Activated CD8-positive, alpha-beta memory T cell treated with anti-CD3 and anti-CD28 coated beads for 36 hours (primary cell): ENCODE measurements around the gene SLC23A2. TPM values are rescaled to one million over a fixed set of nuclear protein-coding genes. Genes with fewer than 3 reads are reported as not detected.

Experiments
- CTCF ChIA-PET: fragments of 350-600 bp; sonication (Branson Sonifier 250); formaldehyde crosslinking; loops from one replicate; lab custom pipeline; 2021; ENCODE audit warnings: antibody characterized with exemption; lab: Charles Lee
- POLR2A ChIA-PET: fragments of 350-600 bp; sonication (Branson Sonifier 250); formaldehyde crosslinking; loops from one replicate; lab custom pipeline; 2021; ENCODE audit warnings: antibody characterized with exemption; lab: Charles Lee
- total RNA-seq, 2 experiments: library from RNA; stranded (reverse); gene quantifications; one replicate each; pipeline ENCODE4 v1.2.3, GENCODE V29; 2021

SLC23A2 gene
- total RNA-seq, 2 experiments from 2014 or later, result 22.3 to 22.9 TPM

GRCh38 chr20:4973330-4974097, 27.8 kb downstream of the SLC23A2 start:
- ChIA-PET CTCF (no interaction called here), POLR2A (no interaction called here)

GRCh38 chr20:4972506-4973251, 28.6 kb downstream of the SLC23A2 start:
- ChIA-PET CTCF (no interaction called here), POLR2A (no interaction called here)

- ChIA-PET POLR2A (no interaction called here), CTCF (no interaction called here)
Measured at GRCh38 chr20:4971064-4971463, 30.2 kb downstream of the SLC23A2 start.

- POLR2A ChIA-PET, result no interaction called here
Measured at GRCh38 chr20:4967752-4968477, 33.4 kb downstream of the SLC23A2 start.

GRCh38 chr20:4966826-4967751, 34.2 kb downstream of the SLC23A2 start:
- ChIA-PET CTCF (interaction anchor here (1.3 kb wide), 1 partner anchor 25 kb away, joined by 6 read pairs; no protein-coding TSS in a partner anchor), POLR2A (no interaction called here)

More at GRCh38 chr20:4967752-4968477, 33.4 kb downstream of the SLC23A2 start:
- CTCF ChIA-PET, result interaction anchor here (1.0 kb wide), 1 partner anchor 209 kb away, joined by 3 read pairs; no protein-coding TSS in a partner anchor

- ChIA-PET POLR2A (interaction anchor here (0.6 kb wide), 2 partner anchors 153 to 165 kb away, joined by 3 read pairs; no protein-coding TSS in a partner anchor), CTCF (interaction anchor here (0.7 kb wide), 1 partner anchor 198 kb away, joined by 3 read pairs; no protein-coding TSS in a partner anchor)
Measured at GRCh38 chr20:4962241-4962855, 39.0 kb downstream of the SLC23A2 start.

- ChIA-PET POLR2A (interaction anchor here (0.6 kb wide), 1 partner anchor 28 kb away, joined by 3 read pairs; no protein-coding TSS in a partner anchor), CTCF (interaction anchor here (0.7 kb wide), 1 partner anchor 198 kb away, joined by 3 read pairs; no protein-coding TSS in a partner anchor)
Measured at GRCh38 chr20:4961746-4962145, 39.6 kb downstream of the SLC23A2 start.

- ChIA-PET CTCF (no interaction called here), POLR2A (no interaction called here)
Measured at GRCh38 chr20:4959592-4959991, 41.7 kb downstream of the SLC23A2 start.

- CTCF ChIA-PET, result interaction anchor here (0.7 kb wide), 1 partner anchor 351 kb away, joined by 3 read pairs; no protein-coding TSS in a partner anchor
- POLR2A ChIA-PET, result no interaction called here
Measured at GRCh38 chr20:4957939-4958362, 43.4 kb downstream of the SLC23A2 start.

- ChIA-PET POLR2A (no interaction called here), CTCF (interaction anchor here (0.7 kb wide), 1 partner anchor 351 kb away, joined by 3 read pairs; no protein-coding TSS in a partner anchor)
Measured at GRCh38 chr20:4957187-4957586, 44.1 kb downstream of the SLC23A2 start.

GRCh38 chr20:4956200-4956810, 45.0 kb downstream of the SLC23A2 start:
- POLR2A ChIA-PET, result interaction anchor here (0.5 to 0.6 kb wide), 3 partner anchors 110 to 197 kb away, joined by 3 to 7 read pairs (median 6); no protein-coding TSS in a partner anchor
- CTCF ChIA-PET, result interaction anchor here (0.6 to 1.1 kb wide), 7 partner anchors 21 to 291 kb away, joined by 3 to 5 read pairs (median 3); no protein-coding TSS in a partner anchor

- CTCF ChIA-PET, result interaction anchor here (2.7 kb wide), 1 partner anchor 213 kb away, joined by 6 read pairs; no protein-coding TSS in a partner anchor
- POLR2A ChIA-PET, result no interaction called here
Measured at GRCh38 chr20:4953881-4954280, 47.4 kb downstream of the SLC23A2 start.

GRCh38 chr20:4952229-4952628, 49.1 kb downstream of the SLC23A2 start:
- CTCF ChIA-PET, result interaction anchor here (2.7 kb wide), 1 partner anchor 212 kb away, joined by 6 read pairs; no protein-coding TSS in a partner anchor
- POLR2A ChIA-PET, result no interaction called here

- ChIA-PET POLR2A (no interaction called here), CTCF (no interaction called here)
Measured at GRCh38 chr20:4951299-4951698, 50.0 kb downstream of the SLC23A2 start.

GRCh38 chr20:4950841-4951240, 50.5 kb downstream of the SLC23A2 start:
- ChIA-PET POLR2A (no interaction called here), CTCF (no interaction called here)

GRCh38 chr20:4950437-4950836, 50.9 kb downstream of the SLC23A2 start:
- POLR2A ChIA-PET, result no interaction called here
- CTCF ChIA-PET, result no interaction called here

- ChIA-PET POLR2A (no interaction called here), CTCF (no interaction called here)
Measured at GRCh38 chr20:4949833-4950178, 51.5 kb downstream of the SLC23A2 start.
